Occipital lobe (tissue), 2 donors: ENCODE measurements around the gene TBK1. TPM values are rescaled to one million over a fixed set of nuclear protein-coding genes. Genes with fewer than 3 reads are reported as not detected.
A peak's percentile ranks its signal among the peaks of the same experiment; 100 is the strongest.

ENCODE experiments used
- DNase-seq: peaks from one replicate; lab custom pipeline; 2025; lab: John Stamatoyannopoulos, UW
- total RNA-seq: library from RNA; depleted of rRNA; stranded (reverse); fragments of >200 nt; gene quantifications from one replicate; pipeline ENCODE4 v1.2.3, GENCODE V29; 2014

Gene TBK1
- 42.6 TPM for total RNA-seq

GRCh38 chr12:64451687-64452558 lies at the start of gene TBK1:
Gene TBK1 (plus strand): TSS chr12:64452120. CDS start chr12:64455871, 3,751 bp downstream.
- DNase-seq = peak; percentile 85

DNA sequence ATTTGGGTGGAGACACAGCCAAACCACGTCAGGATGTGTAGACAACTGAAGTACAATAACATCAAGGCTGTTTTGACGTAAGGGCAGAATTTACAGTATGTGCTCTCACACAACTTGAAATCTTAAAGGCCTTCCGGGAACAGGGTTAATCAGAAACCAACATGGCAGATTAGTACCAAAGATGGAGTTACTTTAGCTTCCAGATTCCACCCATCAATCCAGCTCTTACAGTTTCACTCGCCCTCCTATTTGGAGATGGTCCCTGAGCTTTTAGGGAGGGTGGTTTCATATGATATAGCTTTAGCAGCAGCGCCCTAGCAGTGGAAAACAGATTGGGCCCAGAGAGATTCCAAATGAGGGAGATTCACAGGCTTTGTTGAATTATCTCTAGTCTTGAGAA lies 49.7 kb upstream of the TBK1 start:
- no peak for DNase-seq

DNA sequence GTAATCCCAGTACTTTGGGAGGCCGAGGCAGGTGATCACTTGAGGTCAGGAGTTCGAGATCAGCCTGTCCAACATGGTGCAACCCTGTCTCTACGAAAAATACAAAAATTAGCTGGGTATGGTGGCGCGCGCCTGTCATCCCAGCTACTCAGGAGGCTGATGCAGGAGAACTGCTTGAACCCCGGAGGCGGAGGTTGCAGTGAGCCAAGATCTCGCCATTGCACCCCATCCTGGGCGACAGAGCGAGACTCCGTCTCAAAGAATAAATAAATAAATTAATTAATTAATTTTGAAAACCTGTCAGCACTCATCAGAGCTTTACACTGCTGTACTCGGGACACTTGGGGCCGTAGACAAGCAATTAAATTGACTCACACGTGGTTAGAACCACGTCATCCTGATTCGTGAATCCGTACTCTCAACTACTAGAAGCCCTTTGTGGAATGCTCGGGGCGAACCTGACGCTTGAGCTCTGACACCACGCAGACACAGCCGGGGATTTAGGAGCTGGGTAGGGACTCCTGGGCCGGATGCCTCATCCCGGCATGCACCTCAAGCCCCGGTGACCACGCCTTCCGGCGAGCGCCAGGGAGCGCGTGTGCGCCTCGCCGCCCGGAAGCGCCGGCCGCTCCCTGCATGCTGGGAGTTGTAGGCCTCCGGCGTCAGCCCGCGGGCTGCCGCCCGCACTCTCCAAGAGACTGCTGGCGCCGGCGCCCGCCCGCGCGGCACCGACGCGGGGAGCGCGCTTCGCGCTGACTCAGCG lies 48.0 kb upstream of the TBK1 start, which contains the start of gene XPOT:
Gene XPOT, plus strand, starts transcription at position 686 of the 763 bp plus-strand sequence. CDS start 5,644 bp downstream, outside the sequence.
- DNase-seq = peak; percentile 90

DNA sequence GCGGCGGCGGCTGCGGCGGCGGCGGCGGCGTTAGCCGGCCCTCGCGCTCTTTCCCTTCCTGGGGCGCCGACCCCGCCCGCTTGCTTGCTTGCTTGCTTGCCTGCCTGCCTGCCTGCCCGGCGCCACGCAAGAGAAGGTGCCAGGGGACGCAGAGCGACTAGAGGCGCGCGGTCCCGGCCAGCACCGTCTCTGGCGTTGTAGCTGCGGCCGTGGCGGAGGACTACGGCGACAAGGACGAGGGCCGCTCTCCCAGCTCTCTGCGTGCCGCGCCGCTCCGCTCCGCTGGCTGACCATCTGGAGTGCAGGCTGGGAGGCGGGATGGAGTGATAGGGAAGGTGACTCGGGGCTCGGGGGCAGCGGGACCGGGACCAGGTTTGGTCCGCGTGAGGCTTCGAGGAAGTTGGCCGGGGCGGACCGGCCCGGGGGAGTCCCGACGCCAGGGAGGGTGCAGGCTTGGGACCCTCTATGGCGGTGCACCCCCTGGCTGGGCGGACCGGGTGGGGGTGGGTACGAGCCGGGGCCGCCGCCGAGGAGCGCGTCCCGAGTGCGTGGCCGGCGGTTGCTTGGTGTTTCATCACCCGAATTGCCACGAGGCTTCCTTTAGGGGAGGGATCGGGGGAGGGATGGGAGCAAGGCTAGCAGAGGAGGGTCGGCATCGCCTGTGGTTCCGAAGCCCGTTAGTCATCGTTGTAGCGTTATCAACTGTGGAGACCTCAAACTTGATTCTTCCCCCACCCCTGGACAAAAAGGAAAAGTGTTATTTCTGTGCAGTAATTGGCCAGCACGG lies 47.3 kb upstream of the TBK1 start:
- DNase-seq = peak; percentile 54

DNA sequence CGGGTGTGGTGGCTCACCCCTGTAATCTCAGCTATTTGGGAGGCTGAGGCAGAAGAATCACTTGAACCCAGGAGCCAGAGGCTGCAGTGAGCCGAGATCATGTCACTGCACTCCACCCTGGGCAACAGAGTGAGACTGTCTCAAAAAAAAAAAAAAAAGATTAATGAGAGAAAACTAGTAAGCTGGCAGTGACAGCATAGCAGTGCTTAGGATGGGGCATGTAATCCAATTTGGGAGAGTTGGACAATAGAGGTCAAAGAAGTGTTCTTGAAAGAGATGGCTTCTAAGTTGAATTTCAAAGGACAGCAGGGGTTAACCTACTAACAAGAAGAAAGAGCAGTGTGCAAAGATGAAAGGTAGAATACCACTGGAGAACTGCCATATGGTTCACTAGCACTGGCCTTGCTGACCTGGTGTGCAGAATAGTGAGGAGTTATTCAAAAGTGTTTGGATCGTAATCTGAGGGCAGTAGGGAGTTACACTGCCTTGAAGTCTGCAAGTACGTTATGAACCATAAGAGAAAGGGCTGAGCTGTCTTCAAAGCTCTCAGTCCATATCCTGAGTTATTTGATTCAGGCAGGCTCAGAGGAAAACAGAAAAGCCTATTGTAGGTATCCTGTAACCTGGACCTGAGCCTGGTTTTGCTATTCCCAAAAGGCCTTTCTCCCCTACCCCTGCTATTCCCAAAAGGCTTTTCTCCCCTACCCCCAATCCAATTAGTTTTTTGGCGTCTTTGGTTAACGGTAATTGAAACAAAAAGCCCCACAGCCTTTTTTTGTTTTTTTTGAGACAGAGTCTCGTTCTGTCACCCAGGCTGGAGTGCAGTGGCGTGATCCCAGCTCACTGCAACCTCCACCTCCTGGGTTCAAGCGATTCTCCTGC lies 44.3 kb upstream of the TBK1 start:
- DNase-seq = no peak

GRCh38 chr12:64411427-64411826 lies 40.5 kb upstream of the TBK1 start:
- DNase-seq = no peak

GRCh38 chr12:64412459-64412858 lies 39.5 kb upstream of the TBK1 start:
- no peak for DNase-seq

GRCh38 chr12:64413884-64414283 lies 38.0 kb upstream of the TBK1 start:
- no peak for DNase-seq

GRCh38 chr12:64418209-64418608 lies 33.7 kb upstream of the TBK1 start:
- no peak for DNase-seq

- DNase-seq = no peak
These were observed 32.2 kb upstream of the TBK1 start for GRCh38 chr12:64419696-64420095.

DNA sequence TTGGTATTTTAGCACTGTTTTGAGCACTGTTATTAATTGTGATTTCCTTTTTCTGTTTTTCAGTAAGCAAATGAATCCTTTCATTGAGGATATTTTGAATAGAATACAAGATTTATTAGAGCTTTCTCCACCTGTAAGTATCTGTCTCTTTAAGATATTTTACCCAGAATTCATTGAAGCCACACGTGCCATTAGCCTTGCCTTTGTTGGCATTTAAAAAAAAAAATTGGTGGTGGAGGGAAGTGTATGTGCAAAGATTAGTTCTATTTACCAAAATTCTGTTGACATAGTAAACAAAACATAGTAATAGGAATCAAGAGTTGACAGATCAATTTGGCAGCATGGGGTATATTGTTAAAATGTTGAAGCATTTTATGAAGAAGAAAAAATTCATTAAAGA lies 23.9 kb upstream of the TBK1 start:
- DNase-seq = no peak

- no peak for DNase-seq
These were observed 23.0 kb upstream of the TBK1 start for GRCh38 chr12:64428956-64429355.

DNA sequence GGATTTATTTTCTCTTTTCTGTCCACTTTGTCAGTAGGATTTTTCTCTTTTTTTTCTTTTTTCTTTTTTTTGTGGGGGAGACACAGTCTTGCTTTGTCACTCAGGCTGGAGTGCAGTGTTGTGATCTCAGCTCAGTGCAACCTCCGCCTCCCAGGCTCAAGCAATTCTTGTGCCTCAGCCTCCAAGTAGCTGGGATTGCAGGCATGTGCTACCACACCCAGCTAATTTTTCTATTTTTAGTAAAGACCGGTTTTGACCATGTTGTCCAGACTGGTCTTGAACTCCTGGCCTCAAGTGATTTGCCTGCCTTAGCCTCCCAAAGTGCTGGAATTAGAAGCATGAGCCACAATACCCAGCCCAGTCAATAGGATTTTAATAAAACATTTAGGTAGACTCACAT lies 21.0 kb upstream of the TBK1 start:
- no peak for DNase-seq

DNA sequence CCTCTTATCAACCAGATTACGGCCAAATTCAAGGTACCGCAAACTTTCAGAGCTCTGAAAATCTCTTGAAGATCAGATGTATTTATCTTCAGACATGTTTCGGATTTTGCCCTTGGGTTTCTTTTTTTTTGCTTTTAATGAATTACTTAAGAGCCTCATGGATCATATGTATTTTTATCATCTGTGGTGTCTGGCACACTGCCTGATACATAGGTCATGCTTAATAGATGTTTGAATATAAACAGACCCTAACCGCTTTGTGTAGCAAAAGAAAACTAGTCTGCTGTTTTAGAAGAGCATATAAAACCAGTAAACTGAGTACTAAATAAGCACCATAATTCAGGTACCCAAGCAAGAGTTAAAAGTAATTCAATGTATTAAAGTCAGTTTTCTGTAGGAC lies 20.1 kb upstream of the TBK1 start:
- DNase-seq = no peak

- no peak for DNase-seq
These were observed 18.0 kb upstream of the TBK1 start for GRCh38 chr12:64433915-64434314.

DNA sequence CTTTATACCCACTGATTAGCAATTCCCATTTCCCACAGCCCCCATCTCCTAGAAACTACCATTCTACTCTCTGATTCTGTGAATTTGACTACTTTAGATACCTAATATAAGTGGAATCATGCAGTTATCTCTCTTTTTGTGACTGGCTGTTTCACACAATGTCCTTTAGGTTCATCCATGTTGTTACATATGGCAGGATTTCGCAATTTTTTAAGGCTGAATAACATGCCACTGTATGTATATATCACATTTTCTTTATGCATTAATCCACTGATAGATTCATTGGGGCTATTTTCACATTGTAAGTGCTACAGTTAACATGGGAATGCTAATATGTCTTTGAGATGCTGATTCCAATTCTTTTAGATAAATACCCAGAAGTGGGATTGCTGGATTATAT lies 11.8 kb upstream of the TBK1 start:
- no peak for DNase-seq

DNA sequence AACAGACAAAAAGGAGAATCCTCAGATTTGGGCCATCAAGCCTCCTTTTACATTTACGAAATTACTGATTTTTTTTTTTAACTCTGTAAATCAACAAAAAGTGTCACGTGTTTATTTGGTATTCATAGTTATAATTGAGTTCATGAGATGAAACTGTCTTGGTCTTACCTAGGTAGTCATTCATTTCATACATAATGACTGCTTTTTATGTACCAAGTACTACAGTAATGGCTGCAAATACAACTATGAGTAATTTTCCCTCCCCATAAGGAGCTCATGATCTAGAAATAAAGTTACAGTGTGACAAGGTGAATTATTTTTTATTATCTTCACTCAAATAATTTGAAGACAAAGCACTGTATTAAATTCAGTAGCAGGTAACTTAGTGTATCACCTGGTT lies 6.4 kb upstream of the TBK1 start:
- DNase-seq = no peak

- no peak for DNase-seq
These were observed 5.6 kb upstream of the TBK1 start for GRCh38 chr12:64446295-64446694.

- DNase-seq = no peak
These were observed 1.8 kb upstream of the TBK1 start for GRCh38 chr12:64450057-64450640.

DNA sequence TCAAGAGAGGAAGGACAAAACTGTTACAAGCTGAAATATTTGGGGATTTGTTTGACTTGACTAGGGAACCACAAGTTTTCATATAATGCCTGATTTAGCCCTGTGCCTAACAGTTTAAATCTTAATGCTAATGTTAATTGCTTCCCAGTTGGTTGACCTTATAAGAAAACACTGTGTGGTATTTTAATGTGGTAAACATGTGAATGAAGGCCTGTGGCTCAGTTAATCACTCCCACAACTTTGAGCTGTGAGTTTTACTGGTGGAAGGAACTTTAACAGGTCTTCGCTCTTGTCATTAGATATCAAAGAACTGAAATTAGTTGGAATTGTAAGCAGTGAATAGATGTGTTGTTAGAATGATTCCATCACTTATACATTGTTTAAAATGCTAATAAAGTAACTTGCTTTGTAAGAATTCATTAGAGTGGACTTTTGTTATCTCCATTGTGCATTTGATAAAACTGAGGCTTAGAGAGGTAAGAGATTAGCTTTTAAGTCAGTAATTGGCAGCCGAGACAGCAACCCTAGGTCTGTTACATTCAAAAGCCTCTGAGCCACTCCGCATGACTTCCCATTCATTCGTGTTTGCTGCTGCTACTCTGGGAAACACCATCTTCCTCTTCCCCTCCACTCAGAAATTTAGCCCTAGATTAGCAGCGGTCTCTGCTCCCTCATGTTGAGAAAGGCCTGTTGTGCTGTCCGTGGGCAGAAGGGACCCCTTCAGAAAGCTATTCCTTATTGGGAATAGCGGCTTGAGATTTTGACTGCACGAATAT lies 1.0 kb upstream of the TBK1 start:
- DNase-seq = peak; percentile 3
